GM11168 (cell line): ENCODE data around the gene ERC2.
"Not testable (repeated sequence)": the region's sequence is repeated elsewhere in the genome, so short reads cannot be mapped to it uniquely, and the experiment has no call there.

Experiments used
- in situ Hi-C: fragments of 300-500 bp; cut with MboI; formaldehyde crosslinking; loops from one replicate; pipeline ENCODE4 v1.12.0; 2022; ENCODE audit warnings: low sequenced_read_pairs; ENCODE audit not compliant: unreplicated experiment

The ERC2 gene

GRCh38 chr3:56048331-56048730 lies 419.9 kb downstream of the ERC2 start:
- in situ Hi-C loops: no loop called here

GRCh38 chr3:56042326-56042951 lies 425.8 kb downstream of the ERC2 start:
- in situ Hi-C loops: no loop called here

- in situ Hi-C loops: no loop called here
Observed at GRCh38 chr3:56025326-56025725, 442.9 kb downstream of the ERC2 start.

- in situ Hi-C loops: no loop called here
Observed at GRCh38 chr3:56023546-56023945, 444.7 kb downstream of the ERC2 start.

GRCh38 chr3:56022619-56023018 lies 445.6 kb downstream of the ERC2 start:
- in situ Hi-C loops: no loop called here

GRCh38 chr3:56019490-56020146 lies 448.6 kb downstream of the ERC2 start:
- in situ Hi-C loops: no loop called here

- in situ Hi-C loops: not testable (repeated sequence)
Observed at GRCh38 chr3:56015374-56015773, 452.9 kb downstream of the ERC2 start.

- in situ Hi-C loops: no loop called here
Observed at GRCh38 chr3:56012721-56013120, 455.5 kb downstream of the ERC2 start.

- in situ Hi-C loops: no loop called here
Observed at GRCh38 chr3:56005196-56005805, 463.0 kb downstream of the ERC2 start.

GRCh38 chr3:56003129-56003528 lies 465.1 kb downstream of the ERC2 start:
- in situ Hi-C loops: no loop called here

GRCh38 chr3:56001991-56002390 lies 466.3 kb downstream of the ERC2 start:
- in situ Hi-C loops: no loop called here

- in situ Hi-C loops: no loop called here
Observed at GRCh38 chr3:56001537-56001936, 466.7 kb downstream of the ERC2 start.

- in situ Hi-C loops: no loop called here
Observed at GRCh38 chr3:55989366-55989765, 478.9 kb downstream of the ERC2 start.

- in situ Hi-C loops: no loop called here
Observed at GRCh38 chr3:55988905-55989304, 479.4 kb downstream of the ERC2 start.

GRCh38 chr3:55984626-55985025 lies 483.6 kb downstream of the ERC2 start:
- in situ Hi-C loops: no loop called here

GRCh38 chr3:55978953-55979352 lies 489.3 kb downstream of the ERC2 start:
- in situ Hi-C loops: no loop called here

GRCh38 chr3:55974421-55975165 lies 493.7 kb downstream of the ERC2 start:
- in situ Hi-C loops: no loop called here

- in situ Hi-C loops: no loop called here
Observed at GRCh38 chr3:55969634-55970033, 498.6 kb downstream of the ERC2 start.

GRCh38 chr3:55968331-55968730 lies 499.9 kb downstream of the ERC2 start:
- in situ Hi-C loops: no loop called here

GRCh38 chr3:55966566-55966965 lies 501.7 kb downstream of the ERC2 start:
- in situ Hi-C loops: no loop called here

GRCh38 chr3:55965776-55966175 lies 502.5 kb downstream of the ERC2 start:
- in situ Hi-C loops: no loop called here
